ENCODE data around the gene EML6. TPM values are rescaled to one million over a fixed set of nuclear protein-coding genes. Genes with fewer than 3 reads are reported as not detected.
A peak's percentile ranks its signal among the peaks of the same experiment; 100 is the strongest.
"Not testable (repeated sequence)": the region's sequence is repeated elsewhere in the genome, so short reads cannot be mapped to it uniquely, and the experiment has no call there.

The EML6 gene
- total RNA-seq, 1 donor from 2014 or later, result 0.90 TPM

DNA sequence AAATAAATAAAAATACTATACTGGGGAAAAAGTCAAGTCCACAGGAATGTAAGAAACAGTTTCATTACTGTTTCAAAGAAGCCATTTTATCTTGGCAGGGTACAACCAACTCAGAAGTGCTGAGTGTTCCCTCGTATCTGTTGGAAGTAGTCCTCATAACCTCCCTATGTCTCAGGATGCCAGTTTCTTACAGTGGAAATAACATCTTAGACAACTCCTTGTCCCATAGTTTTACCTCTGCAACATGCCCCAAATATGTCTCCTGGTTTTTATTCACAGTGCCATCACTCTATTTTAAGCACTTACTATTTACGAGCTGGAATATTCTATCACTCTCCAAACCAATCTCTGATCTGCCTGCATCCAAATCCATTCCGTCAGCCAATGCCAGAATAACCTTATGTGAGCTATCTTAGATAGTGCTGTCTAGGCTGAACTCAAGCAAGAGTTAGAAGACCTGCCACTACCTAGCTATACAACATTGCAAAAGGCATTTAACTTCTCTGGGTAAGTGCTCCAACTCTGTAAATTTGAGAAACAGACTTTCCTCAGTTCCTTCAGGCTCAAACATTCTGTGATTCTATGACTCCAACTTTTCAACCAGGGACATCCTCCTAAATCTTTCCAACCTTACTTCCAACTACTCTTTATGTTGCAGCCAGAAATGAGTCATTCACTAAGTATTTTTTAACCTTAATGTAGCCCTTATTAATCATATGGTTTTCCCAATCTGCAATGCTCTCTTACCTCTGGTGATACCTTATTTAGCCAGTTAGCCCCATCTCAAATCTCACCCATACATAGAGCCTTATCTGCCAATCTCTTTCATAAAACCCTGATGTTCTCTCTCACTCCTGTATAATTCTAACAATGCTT, 260.1 kb downstream of the EML6 start:
- no peak overlapping the region for H3K4me3 Mint-ChIP-seq (ENCODE audit: unreplicated experiment)
- peaks cover 4% of the 10 kb centered on the region for H3K4me1 Mint-ChIP-seq (ENCODE audit: unreplicated experiment)
- no peaks in the 10 kb centered on the region for H3K27me3 Mint-ChIP-seq (ENCODE audit: unreplicated experiment)
- peaks cover 10% of the 10 kb centered on the region for H3K36me3 Mint-ChIP-seq (ENCODE audit: low read depth, unreplicated experiment)
- no peak overlapping the region for H3K27ac Mint-ChIP-seq (ENCODE audit: unreplicated experiment)
- TF ChIP-seq, protein P1, sequence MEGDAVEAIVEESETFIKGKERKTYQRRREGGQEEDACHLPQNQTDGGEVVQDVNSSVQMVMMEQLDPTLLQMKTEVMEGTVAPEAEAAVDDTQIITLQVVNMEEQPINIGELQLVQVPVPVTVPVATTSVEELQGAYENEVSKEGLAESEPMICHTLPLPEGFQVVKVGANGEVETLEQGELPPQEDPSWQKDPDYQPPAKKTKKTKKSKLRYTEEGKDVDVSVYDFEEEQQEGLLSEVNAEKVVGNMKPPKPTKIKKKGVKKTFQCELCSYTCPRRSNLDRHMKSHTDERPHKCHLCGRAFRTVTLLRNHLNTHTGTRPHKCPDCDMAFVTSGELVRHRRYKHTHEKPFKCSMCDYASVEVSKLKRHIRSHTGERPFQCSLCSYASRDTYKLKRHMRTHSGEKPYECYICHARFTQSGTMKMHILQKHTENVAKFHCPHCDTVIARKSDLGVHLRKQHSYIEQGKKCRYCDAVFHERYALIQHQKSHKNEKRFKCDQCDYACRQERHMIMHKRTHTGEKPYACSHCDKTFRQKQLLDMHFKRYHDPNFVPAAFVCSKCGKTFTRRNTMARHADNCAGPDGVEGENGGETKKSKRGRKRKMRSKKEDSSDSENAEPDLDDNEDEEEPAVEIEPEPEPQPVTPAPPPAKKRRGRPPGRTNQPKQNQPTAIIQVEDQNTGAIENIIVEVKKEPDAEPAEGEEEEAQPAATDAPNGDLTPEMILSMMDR (IDR thresholded peaks at IDR 0.05; ENCODE audit: unreplicated experiment), result no peak
- DNase-seq (ENCODE audit: low spot score), result no peak
- H3K9me3 Mint-ChIP-seq (ENCODE audit: unreplicated experiment), result no peaks in the 10 kb centered on the region

DNA sequence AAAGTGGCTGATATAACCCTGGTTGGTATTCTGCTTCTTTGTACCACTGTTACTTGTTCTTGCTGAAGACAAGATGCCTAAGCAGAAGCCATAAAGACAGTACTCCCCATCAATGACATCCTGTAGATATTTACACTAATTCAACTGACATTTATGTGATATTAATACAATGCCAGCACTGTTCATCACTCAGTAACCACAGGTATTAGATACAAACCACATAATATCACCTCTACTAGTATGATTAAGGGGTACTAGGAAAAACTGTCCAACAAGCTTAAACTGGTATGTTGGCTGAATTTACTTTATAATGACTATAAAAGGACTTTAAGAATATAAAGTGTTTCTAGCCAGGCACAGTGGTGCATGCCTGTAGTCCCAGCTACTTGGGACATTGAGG, 261.0 kb downstream of the EML6 start:
- Mint-ChIP-seq H3K27me3 (ENCODE audit: unreplicated experiment) (no peaks in the 10 kb centered on the region), H3K27ac (ENCODE audit: unreplicated experiment) (no peak overlapping the region), H3K9me3 (ENCODE audit: unreplicated experiment) (no peaks in the 10 kb centered on the region), H3K36me3 (ENCODE audit: low read depth, unreplicated experiment) (peaks cover 10% of the 10 kb centered on the region), H3K4me1 (ENCODE audit: unreplicated experiment) (peaks cover 4% of the 10 kb centered on the region), H3K4me3 (ENCODE audit: unreplicated experiment) (no peak overlapping the region)
- TF ChIP-seq, protein P1 (IDR thresholded peaks at IDR 0.05; ENCODE audit: unreplicated experiment), result no peak
- DNase-seq (ENCODE audit: low spot score), result no peak

DNA sequence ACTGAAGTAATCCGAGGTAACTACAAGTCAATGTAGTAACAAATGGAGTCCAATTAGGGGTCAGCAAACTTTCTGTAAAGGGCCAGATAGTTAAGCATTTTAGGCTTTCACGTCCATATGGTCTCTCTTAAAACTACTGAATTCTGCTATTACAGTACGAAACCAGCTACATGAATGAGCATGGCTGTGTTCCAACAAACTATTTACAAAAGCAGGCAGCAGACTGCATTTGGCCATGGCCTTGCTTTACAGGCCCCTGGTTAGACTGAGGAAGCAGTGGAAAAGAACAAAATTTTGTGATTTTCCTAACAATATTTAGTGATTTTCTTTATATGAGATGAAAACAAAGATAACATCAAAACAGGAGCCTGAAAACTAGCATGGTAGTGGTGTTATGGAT, 262.8 kb downstream of the EML6 start:
- Mint-ChIP-seq H3K27me3 (ENCODE audit: unreplicated experiment) (no peaks in the 10 kb centered on the region), H3K4me3 (ENCODE audit: unreplicated experiment) (no peak overlapping the region), H3K9me3 (ENCODE audit: unreplicated experiment) (no peaks in the 10 kb centered on the region), H3K4me1 (ENCODE audit: unreplicated experiment) (peaks cover 4% of the 10 kb centered on the region), H3K36me3 (ENCODE audit: low read depth, unreplicated experiment) (peaks cover 5% of the 10 kb centered on the region), H3K27ac (ENCODE audit: unreplicated experiment) (peak overlapping the region; percentile 1)
- TF ChIP-seq, protein P1 (IDR thresholded peaks at IDR 0.05; ENCODE audit: unreplicated experiment), result no peak
- no peak for DNase-seq (ENCODE audit: low spot score)

DNA sequence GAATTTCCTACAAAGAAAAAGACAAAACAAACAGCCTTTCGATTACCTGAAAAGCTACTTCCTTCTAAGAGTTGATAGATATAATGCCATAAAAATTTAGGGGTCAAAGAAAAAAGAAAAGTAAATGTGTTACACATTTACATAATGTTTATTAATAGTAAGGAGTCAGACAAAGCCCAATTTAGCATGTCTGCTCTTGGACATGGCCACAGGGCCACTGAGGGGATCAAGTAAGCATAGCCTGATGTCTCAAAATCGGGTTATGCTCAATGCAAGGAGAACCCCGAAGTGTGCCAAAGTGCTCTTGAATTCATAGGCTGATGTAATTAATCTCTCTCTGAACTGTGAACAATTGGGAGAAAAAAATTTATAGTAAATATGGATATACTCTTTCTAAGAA, 265.1 kb downstream of the EML6 start:
- peaks cover 9% of the 10 kb centered on the region for H3K4me1 Mint-ChIP-seq (ENCODE audit: unreplicated experiment)
- H3K36me3 Mint-ChIP-seq (ENCODE audit: low read depth, unreplicated experiment), result peaks cover 4% of the 10 kb centered on the region
- DNase-seq (ENCODE audit: low spot score), result no peak
- H3K4me3 Mint-ChIP-seq (ENCODE audit: unreplicated experiment), result no peak overlapping the region
- TF ChIP-seq, protein P1 (IDR thresholded peaks at IDR 0.05; ENCODE audit: unreplicated experiment), result no peak
- no peaks in the 10 kb centered on the region for H3K9me3 Mint-ChIP-seq (ENCODE audit: unreplicated experiment)
- H3K27ac Mint-ChIP-seq (ENCODE audit: unreplicated experiment), result no peak overlapping the region
- no peaks in the 10 kb centered on the region for H3K27me3 Mint-ChIP-seq (ENCODE audit: unreplicated experiment)

DNA sequence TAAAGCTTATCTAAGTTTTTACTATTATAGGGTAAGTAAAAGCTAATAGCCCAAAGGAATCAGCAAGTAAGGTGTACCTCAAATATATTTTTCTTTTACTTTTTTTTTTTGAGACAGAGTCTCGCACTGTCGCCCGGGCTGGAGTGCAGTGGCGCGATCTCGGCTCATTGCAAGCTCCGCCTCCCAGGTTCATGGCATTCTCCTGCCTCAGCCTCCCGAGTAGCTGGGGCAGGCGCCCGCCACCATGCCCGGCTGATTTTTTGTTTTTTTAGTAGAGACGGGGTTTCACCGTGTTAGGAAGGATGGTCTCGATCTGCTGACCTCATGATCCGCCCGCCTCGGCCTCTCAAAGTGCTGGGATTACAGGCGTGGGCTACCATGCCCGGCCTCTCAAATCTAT, 267.2 kb downstream of the EML6 start:
- not testable (repeated sequence) for H3K9me3 Mint-ChIP-seq (ENCODE audit: unreplicated experiment); H3K27ac Mint-ChIP-seq (ENCODE audit: unreplicated experiment); H3K4me3 Mint-ChIP-seq (ENCODE audit: unreplicated experiment); H3K4me1 Mint-ChIP-seq (ENCODE audit: unreplicated experiment); DNase-seq (ENCODE audit: low spot score); H3K36me3 Mint-ChIP-seq (ENCODE audit: low read depth, unreplicated experiment); H3K27me3 Mint-ChIP-seq (ENCODE audit: unreplicated experiment)
